ENCODE data around the gene UTS2. TPM values are rescaled to one million over a fixed set of nuclear protein-coding genes. Genes with fewer than 3 reads are reported as not detected.

Gene UTS2
- total RNA-seq, 2 experiments from 2014 or later, result not detected

DNA sequence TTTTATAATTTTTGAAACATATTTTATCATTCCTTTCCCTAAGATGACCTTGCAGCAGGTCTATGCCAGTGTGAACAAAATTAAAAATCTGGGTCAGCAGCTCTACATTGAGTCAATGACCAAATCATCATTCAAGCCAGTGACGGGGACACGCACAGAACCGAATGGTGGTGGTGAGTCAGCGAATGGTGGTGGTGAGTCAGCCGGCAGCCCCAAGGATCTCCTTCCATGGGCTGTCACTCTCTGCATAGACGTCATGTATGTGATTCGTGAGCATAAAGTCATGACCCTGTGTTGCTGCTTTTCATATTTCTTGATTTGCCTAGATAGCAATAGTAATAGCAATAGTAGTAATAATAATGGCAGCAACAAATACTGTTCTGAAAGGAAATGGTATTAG lies 42.5 kb downstream of the UTS2 start:
- H3K4me3 Mint-ChIP-seq, result no peak overlapping the region
- ATAC-seq (peak; percentile 55), DNase-seq (peak; percentile 49)
- H3K27me3 Mint-ChIP-seq, result no peaks in the 10 kb centered on the region
- H3K4me1 Mint-ChIP-seq (ENCODE audit: low read depth), result no peaks in the 10 kb centered on the region
- peaks cover 14% of the 10 kb centered on the region for H3K9me3 Mint-ChIP-seq
- TF ChIP-seq, protein P1, sequence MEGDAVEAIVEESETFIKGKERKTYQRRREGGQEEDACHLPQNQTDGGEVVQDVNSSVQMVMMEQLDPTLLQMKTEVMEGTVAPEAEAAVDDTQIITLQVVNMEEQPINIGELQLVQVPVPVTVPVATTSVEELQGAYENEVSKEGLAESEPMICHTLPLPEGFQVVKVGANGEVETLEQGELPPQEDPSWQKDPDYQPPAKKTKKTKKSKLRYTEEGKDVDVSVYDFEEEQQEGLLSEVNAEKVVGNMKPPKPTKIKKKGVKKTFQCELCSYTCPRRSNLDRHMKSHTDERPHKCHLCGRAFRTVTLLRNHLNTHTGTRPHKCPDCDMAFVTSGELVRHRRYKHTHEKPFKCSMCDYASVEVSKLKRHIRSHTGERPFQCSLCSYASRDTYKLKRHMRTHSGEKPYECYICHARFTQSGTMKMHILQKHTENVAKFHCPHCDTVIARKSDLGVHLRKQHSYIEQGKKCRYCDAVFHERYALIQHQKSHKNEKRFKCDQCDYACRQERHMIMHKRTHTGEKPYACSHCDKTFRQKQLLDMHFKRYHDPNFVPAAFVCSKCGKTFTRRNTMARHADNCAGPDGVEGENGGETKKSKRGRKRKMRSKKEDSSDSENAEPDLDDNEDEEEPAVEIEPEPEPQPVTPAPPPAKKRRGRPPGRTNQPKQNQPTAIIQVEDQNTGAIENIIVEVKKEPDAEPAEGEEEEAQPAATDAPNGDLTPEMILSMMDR (IDR thresholded peaks at IDR 0.05), result no peak
- peaks cover 27% of the 10 kb centered on the region for H3K36me3 Mint-ChIP-seq (ENCODE audit: low read depth)
- H3K27ac Mint-ChIP-seq, result no peak overlapping the region
- intact Hi-C loops (cut with micrococcal nuclease), result loop anchor here (10.0 kb wide), 1 partner anchor 84 kb away; no protein-coding TSS in a partner anchor
- ChIA-PET CTCF (interaction anchor here (0.7 to 1.0 kb wide), 3 partner anchors 8 to 93 kb away, joined by 3 read pairs; no protein-coding TSS in a partner anchor), POLR2A (no interaction called here)

DNA sequence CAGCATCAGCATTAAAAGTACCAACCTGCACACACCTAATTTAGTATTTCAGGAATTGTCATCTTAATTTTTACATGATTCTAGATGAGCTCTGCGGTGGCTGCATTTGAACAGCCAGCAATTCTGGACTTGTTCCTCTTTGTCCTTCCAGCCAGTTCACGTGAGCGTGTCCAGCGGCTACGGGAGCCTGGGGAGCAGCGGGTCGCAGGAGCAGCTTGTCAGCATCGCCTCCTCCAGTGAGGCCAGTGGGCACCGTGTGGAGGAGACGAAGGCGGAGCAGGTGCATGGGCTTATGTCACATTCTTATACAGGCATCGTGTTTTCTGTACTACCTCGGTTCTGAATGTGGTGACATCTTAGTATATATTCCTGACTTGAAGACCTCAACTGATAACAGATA lies 43.1 kb downstream of the UTS2 start:
- POLR2A ChIA-PET, result no interaction called here
- H3K27me3 Mint-ChIP-seq, result no peaks in the 10 kb centered on the region
- no peak for ATAC-seq
- no peak for DNase-seq
- CTCF ChIA-PET, result interaction anchor here (0.8 kb wide), 1 partner anchor 9 kb away, joined by 3 read pairs; no protein-coding TSS in a partner anchor
- intact Hi-C loops (cut with micrococcal nuclease), result loop anchor here (10.0 kb wide), 1 partner anchor 85 kb away; no protein-coding TSS in a partner anchor
- TF ChIP-seq, protein P1 (IDR thresholded peaks at IDR 0.05), result no peak
- no peaks in the 10 kb centered on the region for H3K4me1 Mint-ChIP-seq (ENCODE audit: low read depth)
- H3K27ac Mint-ChIP-seq, result no peak overlapping the region
- peaks cover 27% of the 10 kb centered on the region for H3K36me3 Mint-ChIP-seq (ENCODE audit: low read depth)
- no peak overlapping the region for H3K4me3 Mint-ChIP-seq
- peaks cover 14% of the 10 kb centered on the region for H3K9me3 Mint-ChIP-seq

GRCh38 chr1:7808253-7808844 lies 44.5 kb downstream of the UTS2 start:
- ChIA-PET CTCF (interaction anchor here (0.6 to 2.6 kb wide), 27 partner anchors 10 to 506 kb away, joined by 3 to 13 read pairs (median 3); no protein-coding TSS in a partner anchor), POLR2A (no interaction called here)
- H3K4me3 Mint-ChIP-seq, result no peak overlapping the region
- DNase-seq (no peak), ATAC-seq (peak; percentile 66)
- H3K36me3 Mint-ChIP-seq (ENCODE audit: low read depth), result peaks cover 18% of the 10 kb centered on the region
- TF ChIP-seq, protein P1 (IDR thresholded peaks at IDR 0.05), result peak; percentile 75
- intact Hi-C loops (cut with micrococcal nuclease), result no loop called here
- no peak overlapping the region for H3K27ac Mint-ChIP-seq
- no peaks in the 10 kb centered on the region for H3K4me1 Mint-ChIP-seq (ENCODE audit: low read depth)
- peaks cover 6% of the 10 kb centered on the region for H3K9me3 Mint-ChIP-seq
- no peaks in the 10 kb centered on the region for H3K27me3 Mint-ChIP-seq

DNA sequence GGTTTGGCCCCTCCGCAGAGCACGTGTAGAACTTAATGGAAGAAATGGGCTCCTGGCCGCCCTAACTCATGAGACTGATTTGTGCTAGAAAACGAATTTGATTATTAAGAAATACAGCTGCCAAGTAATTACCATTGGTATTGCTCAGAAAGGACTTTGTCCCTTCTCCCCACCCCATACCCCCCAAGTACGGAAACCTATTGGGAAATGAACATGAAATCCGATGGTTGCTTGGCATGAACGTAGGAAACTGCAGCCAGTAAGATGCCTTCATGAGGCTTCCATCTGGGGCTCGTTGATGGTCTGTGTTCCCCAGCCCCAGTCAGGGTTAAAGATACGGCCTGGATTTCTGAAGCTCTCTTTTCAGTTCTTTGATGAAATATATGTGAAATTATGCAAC lies 47.4 kb downstream of the UTS2 start:
- H3K27ac Mint-ChIP-seq, result no peak overlapping the region
- H3K27me3 Mint-ChIP-seq, result no peaks in the 10 kb centered on the region
- ATAC-seq (no peak), DNase-seq (no peak)
- TF ChIP-seq, protein P1 (IDR thresholded peaks at IDR 0.05), result no peak
- intact Hi-C loops (cut with micrococcal nuclease), result no loop called here
- no peaks in the 10 kb centered on the region for H3K4me1 Mint-ChIP-seq (ENCODE audit: low read depth)
- CTCF ChIA-PET, result interaction anchor here (1.8 kb wide), 1 partner anchor 13 kb away, joined by 4 read pairs; no protein-coding TSS in a partner anchor
- peaks cover 2% of the 10 kb centered on the region for H3K36me3 Mint-ChIP-seq (ENCODE audit: low read depth)
- H3K9me3 Mint-ChIP-seq, result no peaks in the 10 kb centered on the region
- no peak overlapping the region for H3K4me3 Mint-ChIP-seq
- POLR2A ChIA-PET, result no interaction called here

Other genes with a start within 250 kb of the UTS2 start
- 10 to 100 TPM; 13.2 to 20.9 TPM for gene VAMP3, start 81.8 kb downstream of the UTS2 start, total RNA-seq
- gene PER3, start 68.8 kb downstream of the UTS2 start, total RNA-seq, result 1 to 10 TPM; 2.1 to 2.4 TPM
- gene TNFRSF9, start 87.8 kb upstream of the UTS2 start, total RNA-seq, result 100 to 1,000 TPM; 214 to 219 TPM
- gene PARK7, start 108.6 kb upstream of the UTS2 start, total RNA-seq, result 100 to 1,000 TPM; 539 to 552 TPM
- gene ERRFI1, start 173.2 kb upstream of the UTS2 start, total RNA-seq, result 1 to 10 TPM; 1.6 to 2.2 TPM